Immature natural killer cell (primary cell): ENCODE data around the gene TFIP11. TPM values are rescaled to one million over a fixed set of nuclear protein-coding genes. Genes with fewer than 3 reads are reported as not detected.

ENCODE experiments used
- DNase-seq, 3 donors: peaks; one replicate each; pipeline ENCODE4 v3.0.0; 2022; ENCODE audit warnings: mixed read lengths in 1 of 3
- H3K27ac Mint-ChIP-seq, 6 donors: one replicate each; pipeline ENCODE4 v1.8.0; 2020; ENCODE audit warnings: mixed read lengths in 6 of 6, mild to moderate bottlenecking in 5 of 6, inconsistent platforms in 4 of 6, moderate library complexity in 3 of 6
- H3K27me3 Mint-ChIP-seq, 3 donors: one replicate each; pipeline ENCODE4 v1.8.0; 2020 to 2021; ENCODE audit warnings: low read depth in 3 of 3, mild to moderate bottlenecking in 3 of 3, mixed read lengths in 3 of 3, moderate library complexity in 3 of 3, inconsistent platforms in 1 of 3
- H3K36me3 Mint-ChIP-seq, 3 donors: one replicate each; pipeline ENCODE4 v1.8.0; 2020; ENCODE audit warnings: mixed read lengths in 3 of 3, inconsistent platforms in 2 of 3, mild to moderate bottlenecking in 2 of 3
- H3K4me1 Mint-ChIP-seq, 2 donors: one replicate each; pipeline ENCODE4 v1.8.0; 2020; ENCODE audit warnings: inconsistent platforms in 2 of 2, mild to moderate bottlenecking in 2 of 2, mixed read lengths in 2 of 2, moderate library complexity in 1 of 2
- H3K4me3 Mint-ChIP-seq, 5 donors: one replicate each; pipeline ENCODE4 v1.8.0; 2020; ENCODE audit warnings: mild to moderate bottlenecking in 5 of 5, mixed read lengths in 5 of 5, inconsistent platforms in 3 of 5, moderate library complexity in 3 of 5
- H3K9me3 Mint-ChIP-seq, 6 donors: one replicate each; pipeline ENCODE4 v1.8.0; 2020; ENCODE audit warnings: mild to moderate bottlenecking in 6 of 6, mixed read lengths in 6 of 6, inconsistent platforms in 4 of 6, moderate library complexity in 3 of 6
- polyA plus RNA-seq, 3 donors: library from polyadenylated mRNA; unstranded; fragments of 300-500 nt; fragmentation: Illumina TruSeq; gene quantifications; one replicate each; pipeline ENCODE4 v1.2.3, GENCODE V29; 2021

TFIP11 gene
- polyA plus RNA-seq, 3 donors from 2014 or later = 16.3 to 59.9 (median 18.0) TPM

DNA sequence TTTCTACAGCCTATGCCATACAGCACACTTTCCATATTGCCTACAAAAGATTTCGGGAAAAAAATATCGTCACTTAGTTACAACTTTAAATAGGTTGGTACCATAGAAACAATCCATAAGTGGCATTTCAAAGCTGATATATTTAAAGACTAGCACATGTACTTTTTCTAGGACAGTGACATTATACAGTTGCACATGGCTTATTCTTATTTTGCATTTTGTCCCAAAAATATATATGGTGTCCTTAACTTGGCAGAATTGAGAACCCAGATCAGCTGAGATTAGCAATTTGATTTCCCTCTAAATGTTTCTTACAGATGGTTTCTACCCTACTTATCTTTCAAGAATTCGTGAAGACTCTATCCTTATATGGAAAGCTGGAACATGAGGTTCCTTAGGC is 3.7 kb upstream of the TFIP11 start:
- Mint-ChIP-seq H3K4me3 (peak overlapping the region in 1 of 5 donors; percentile 27), H3K27ac (peak overlapping the region in 3 of 6 donors; percentile 15 to 51 (median 36)), H3K27me3 (peaks cover 0 to 16% (median 4%) of the 10 kb centered on the region in 3 donors), H3K9me3 (no peaks in the 10 kb centered on the region), H3K4me1 (peaks cover 27 to 44% of the 10 kb centered on the region in 2 donors), H3K36me3 (no peaks in the 10 kb centered on the region)
- DNase-seq = no peak

DNA sequence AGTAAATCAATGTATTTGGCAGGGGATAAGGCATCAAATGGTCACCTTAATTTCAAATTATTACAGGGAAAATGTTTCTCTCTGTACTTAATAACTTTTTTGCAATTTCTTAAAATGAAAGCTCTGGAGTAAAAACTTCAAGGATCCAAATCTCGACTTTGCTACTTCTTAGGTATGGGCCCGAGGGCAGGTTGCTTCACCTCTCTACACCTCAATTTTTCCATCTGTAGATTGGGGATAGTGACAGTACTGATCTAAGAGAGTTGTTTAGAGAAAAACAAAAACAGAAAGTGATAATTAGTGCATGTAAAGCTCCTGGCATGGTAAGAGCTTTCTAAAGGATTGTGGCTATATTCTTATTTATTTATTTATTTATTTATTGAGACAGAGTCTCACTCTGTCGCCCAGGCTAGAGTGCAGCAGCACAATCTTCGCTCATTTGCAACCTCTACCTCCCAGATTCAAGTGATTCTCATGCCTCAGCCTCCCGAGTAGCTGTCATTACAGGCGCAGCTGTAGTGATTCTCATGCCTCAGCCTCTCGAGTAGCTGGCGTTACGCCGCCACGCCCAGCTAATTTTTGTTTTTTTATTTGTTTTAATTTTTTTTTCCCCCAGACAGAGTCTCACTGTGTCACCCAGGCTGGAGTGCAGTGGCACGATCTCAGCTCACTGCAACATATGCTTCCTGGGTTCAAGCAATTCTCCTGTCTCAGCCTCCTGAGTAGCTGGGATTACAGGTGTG is 2.3 kb upstream of the TFIP11 start:
- no peaks in the 10 kb centered on the region for H3K9me3 Mint-ChIP-seq
- no peak for DNase-seq
- peak overlapping the region in 3 of 6 donors; percentile 37 to 83 (median 65) for H3K27ac Mint-ChIP-seq
- H3K4me1 Mint-ChIP-seq = peaks cover 38 to 55% of the 10 kb centered on the region in 2 donors
- H3K4me3 Mint-ChIP-seq = peak overlapping the region in 3 of 5 donors; percentile 21 to 55 (median 38)
- peaks cover 0 to 18% (median 4%) of the 10 kb centered on the region in 3 donors for H3K27me3 Mint-ChIP-seq
- peaks cover 4 to 8% (median 6%) of the 10 kb centered on the region in 3 donors for H3K36me3 Mint-ChIP-seq

DNA sequence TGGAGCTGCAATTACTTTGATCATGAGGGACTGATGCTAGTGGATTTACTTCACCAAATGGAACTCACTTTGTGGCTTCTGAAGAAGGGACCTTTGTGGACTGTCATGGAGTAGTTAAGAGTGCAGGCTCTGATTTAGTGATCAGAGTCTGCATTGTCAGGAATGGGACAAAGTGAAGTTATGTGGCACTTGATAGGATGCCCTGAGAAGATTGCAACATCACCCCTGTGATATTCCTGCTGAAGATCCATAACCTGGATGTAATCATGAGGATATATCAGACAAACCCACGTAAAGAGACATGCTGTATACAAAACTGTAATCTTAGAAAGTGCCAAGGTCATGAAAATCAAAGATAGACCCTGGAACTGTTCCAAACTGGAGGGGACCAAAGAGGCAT is 1.6 kb upstream of the TFIP11 start:
- H3K4me1 Mint-ChIP-seq = peaks cover 44 to 61% of the 10 kb centered on the region in 2 donors
- H3K9me3 Mint-ChIP-seq = no peaks in the 10 kb centered on the region
- no peak for DNase-seq
- peak overlapping the region in 4 of 5 donors; percentile 98 to 100 (median 99) for H3K4me3 Mint-ChIP-seq
- H3K27me3 Mint-ChIP-seq = peaks cover 0 to 18% (median 4%) of the 10 kb centered on the region in 3 donors
- peaks cover 10 to 15% (median 11%) of the 10 kb centered on the region in 3 donors for H3K36me3 Mint-ChIP-seq
- peak overlapping the region in 3 of 6 donors; percentile 70 to 99 (median 83) for H3K27ac Mint-ChIP-seq

DNA sequence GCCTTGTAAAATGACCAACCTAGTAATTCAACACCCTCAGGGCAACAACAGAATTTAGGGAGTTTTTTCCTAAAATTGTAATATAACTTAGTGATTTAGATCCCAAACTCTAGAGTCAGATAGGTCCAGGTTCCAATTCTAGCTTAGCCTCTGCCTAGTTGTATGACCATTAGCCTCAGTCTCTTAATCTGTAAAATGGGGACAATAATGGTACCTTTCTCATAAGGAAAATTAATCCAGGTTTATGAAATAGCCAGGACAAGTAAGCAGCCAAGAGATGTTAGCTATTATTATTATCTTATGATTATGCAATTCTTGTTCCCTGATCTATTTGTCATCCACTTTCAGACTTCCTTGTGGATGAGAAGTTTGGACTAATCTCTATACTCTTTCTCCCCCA is 4.1 kb downstream of the TFIP11 start:
- Mint-ChIP-seq H3K27me3 (peaks cover 3 to 15% (median 3%) of the 10 kb centered on the region in 3 donors), H3K36me3 (peaks cover 25 to 46% (median 36%) of the 10 kb centered on the region in 3 donors), H3K4me1 (peaks cover 60 to 61% of the 10 kb centered on the region in 2 donors), H3K27ac (peak overlapping the region in 1 of 6 donors; percentile 6), H3K9me3 (no peaks in the 10 kb centered on the region), H3K4me3 (no peak overlapping the region)
- no peak for DNase-seq

DNA sequence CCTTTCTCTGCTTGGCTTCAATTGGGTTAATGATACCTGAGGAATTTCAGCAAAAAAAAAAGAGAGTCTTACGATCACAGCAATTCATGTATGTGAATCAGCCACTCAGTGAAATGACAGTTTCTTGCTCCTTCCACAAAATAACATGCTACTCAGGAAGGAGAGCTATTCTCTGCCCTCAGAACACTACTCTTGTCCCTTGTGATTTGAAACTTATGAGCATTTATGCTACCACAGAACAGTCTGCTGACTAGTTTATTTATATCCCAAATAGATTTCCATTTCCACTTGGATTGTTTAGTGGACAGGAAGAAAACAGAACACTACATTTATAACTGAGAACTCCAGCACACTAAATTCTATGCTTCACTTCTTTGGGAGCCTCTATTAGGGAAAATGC is 8.5 kb downstream of the TFIP11 start:
- Mint-ChIP-seq H3K27ac (peak overlapping the region; percentile 84 to 93 (median 90)), H3K27me3 (peaks cover 2 to 4% (median 3%) of the 10 kb centered on the region in 3 donors), H3K4me3 (peak overlapping the region; percentile 53 to 83 (median 75)), H3K4me1 (peaks cover 35% of the 10 kb centered on the region in 2 donors), H3K9me3 (no peaks in the 10 kb centered on the region), H3K36me3 (peaks cover 29 to 60% (median 42%) of the 10 kb centered on the region in 3 donors)
- no peak for DNase-seq

GRCh38 chr22:26502688-26503561 is 9.3 kb downstream of the TFIP11 start:
- Mint-ChIP-seq H3K27me3 (peaks cover 2 to 4% (median 3%) of the 10 kb centered on the region in 3 donors), H3K9me3 (no peaks in the 10 kb centered on the region), H3K4me1 (peaks cover 35% of the 10 kb centered on the region in 2 donors), H3K36me3 (peaks cover 29 to 63% (median 39%) of the 10 kb centered on the region in 3 donors), H3K27ac (peak overlapping the region; percentile 84 to 93 (median 90)), H3K4me3 (peak overlapping the region; percentile 53 to 83 (median 75))
- DNase-seq = peak; percentile 84 to 85 (median 84)

GRCh38 chr22:26501996-26502395 is 10.3 kb downstream of the TFIP11 start:
- H3K4me3 Mint-ChIP-seq = no peak overlapping the region
- H3K9me3 Mint-ChIP-seq = no peaks in the 10 kb centered on the region
- H3K4me1 Mint-ChIP-seq = peaks cover 35% of the 10 kb centered on the region in 2 donors
- peaks cover 2 to 7% (median 3%) of the 10 kb centered on the region in 3 donors for H3K27me3 Mint-ChIP-seq
- peaks cover 29 to 67% (median 42%) of the 10 kb centered on the region in 3 donors for H3K36me3 Mint-ChIP-seq
- no peak for DNase-seq
- peak overlapping the region; percentile 78 to 93 (median 90) for H3K27ac Mint-ChIP-seq

DNA sequence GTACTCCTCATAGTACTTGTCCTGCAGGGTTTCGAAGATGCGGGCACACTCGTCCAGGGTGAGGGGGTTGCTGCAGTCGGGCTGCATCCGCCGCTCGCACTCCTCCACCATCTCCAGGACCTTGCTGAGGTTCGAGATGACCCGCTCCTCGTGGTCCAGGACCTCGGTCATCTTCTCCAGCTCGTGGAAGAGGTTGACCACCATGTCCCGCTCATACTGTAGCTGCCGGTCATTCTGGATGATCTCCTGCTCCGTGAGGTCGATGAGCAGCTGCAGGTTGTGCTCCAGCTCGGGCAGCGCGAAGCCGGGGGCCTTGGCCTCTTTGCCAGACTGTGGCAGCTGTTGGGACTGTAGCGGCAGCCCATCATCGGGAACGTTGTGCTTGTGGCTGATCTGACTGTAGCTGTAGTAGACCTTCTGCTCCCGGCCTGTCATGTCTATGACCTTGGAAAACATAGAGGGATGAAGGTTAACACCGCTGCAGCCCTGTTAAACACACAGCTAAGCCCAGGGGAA is 13.0 kb downstream of the TFIP11 start:
- H3K27me3 Mint-ChIP-seq = peaks cover 6 to 7% (median 6%) of the 10 kb centered on the region in 3 donors

DNA sequence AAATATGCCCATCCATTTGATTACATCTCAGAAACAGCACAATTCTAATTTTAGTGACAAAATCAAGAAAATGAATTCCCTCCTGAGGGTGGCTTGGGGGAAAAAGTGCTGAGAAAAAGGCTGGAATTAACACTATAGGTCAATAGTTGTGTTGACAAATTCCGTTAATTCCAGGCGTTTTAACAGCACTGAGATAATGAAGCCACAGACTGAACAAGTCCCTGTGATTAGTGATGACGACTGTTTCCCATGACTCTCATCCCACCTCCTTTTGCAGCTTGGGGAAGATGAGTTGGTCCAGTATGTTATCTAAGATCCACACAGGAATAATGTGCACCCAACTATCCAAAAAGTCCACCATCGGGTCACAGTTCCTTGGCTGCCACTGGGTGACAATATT is 15.8 kb downstream of the TFIP11 start:
- Mint-ChIP-seq H3K27ac (no peak overlapping the region), H3K4me3 (no peak overlapping the region), H3K27me3 (peaks cover 3 to 4% (median 3%) of the 10 kb centered on the region in 3 donors), H3K36me3 (peaks cover 24 to 72% (median 35%) of the 10 kb centered on the region in 3 donors), H3K9me3 (no peaks in the 10 kb centered on the region), H3K4me1 (no peaks in the 10 kb centered on the region)
- no peak for DNase-seq

More for the DNA sequence above, 13.0 kb downstream of the TFIP11 start:
- peak overlapping the region in 1 of 6 donors; percentile 55 for H3K27ac Mint-ChIP-seq
- H3K4me1 Mint-ChIP-seq = peaks cover 25% of the 10 kb centered on the region in 2 donors
- no peak for DNase-seq
- H3K9me3 Mint-ChIP-seq = no peaks in the 10 kb centered on the region
- peaks cover 24 to 65% (median 39%) of the 10 kb centered on the region in 3 donors for H3K36me3 Mint-ChIP-seq
- no peak overlapping the region for H3K4me3 Mint-ChIP-seq

DNA sequence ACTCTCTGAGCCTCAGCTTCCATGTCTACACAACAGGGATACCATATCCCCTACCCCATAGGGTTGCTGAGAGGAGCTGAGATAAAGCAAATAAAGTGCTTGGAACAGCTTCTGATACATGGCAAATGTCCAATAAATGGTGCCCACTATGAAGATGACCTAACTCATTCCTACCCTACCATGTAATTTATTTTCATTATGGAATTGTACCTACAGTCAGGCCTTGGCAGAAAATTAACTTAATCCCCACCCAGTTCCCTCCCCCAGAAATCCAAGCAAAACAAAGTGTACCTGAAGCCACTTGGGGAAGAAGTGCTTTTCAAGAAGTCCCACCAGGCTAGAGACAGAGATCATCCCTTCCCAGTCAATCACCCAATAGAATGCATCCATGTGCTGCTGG is 17.8 kb downstream of the TFIP11 start:
- Mint-ChIP-seq H3K36me3 (peaks cover 23 to 76% (median 32%) of the 10 kb centered on the region in 3 donors), H3K27ac (peak overlapping the region in 4 of 6 donors; percentile 39 to 61 (median 42)), H3K4me1 (no peaks in the 10 kb centered on the region), H3K27me3 (peaks cover 3 to 4% (median 3%) of the 10 kb centered on the region in 3 donors), H3K9me3 (no peaks in the 10 kb centered on the region), H3K4me3 (no peak overlapping the region)
- DNase-seq = no peak

GRCh38 chr22:26492220-26492619 is 20.1 kb downstream of the TFIP11 start:
- Mint-ChIP-seq H3K4me3 (no peak overlapping the region), H3K27me3 (peaks cover 1 to 6% (median 4%) of the 10 kb centered on the region in 3 donors), H3K27ac (peak overlapping the region in 1 of 6 donors; percentile 20), H3K36me3 (peaks cover 28 to 72% (median 39%) of the 10 kb centered on the region in 3 donors), H3K4me1 (peaks cover 0 to 13% of the 10 kb centered on the region in 2 donors), H3K9me3 (no peaks in the 10 kb centered on the region)
- no peak for DNase-seq

- peaks cover 0 to 4% (median 0%) of the 10 kb centered on the region in 3 donors for H3K27me3 Mint-ChIP-seq
- peaks cover 16 to 33% of the 10 kb centered on the region in 2 donors for H3K4me1 Mint-ChIP-seq
- H3K36me3 Mint-ChIP-seq = peaks cover 26 to 57% (median 26%) of the 10 kb centered on the region in 3 donors
- no peaks in the 10 kb centered on the region for H3K9me3 Mint-ChIP-seq
- peak overlapping the region in 1 of 6 donors; percentile 43 for H3K27ac Mint-ChIP-seq
- no peak for DNase-seq
- no peak overlapping the region for H3K4me3 Mint-ChIP-seq
These were observed 22.7 kb downstream of the TFIP11 start for GRCh38 chr22:26489447-26490036.

GRCh38 chr22:26487996-26488395 is 24.3 kb downstream of the TFIP11 start:
- peaks cover 13 to 45% (median 18%) of the 10 kb centered on the region in 3 donors for H3K36me3 Mint-ChIP-seq
- no peaks in the 10 kb centered on the region for H3K9me3 Mint-ChIP-seq
- H3K27me3 Mint-ChIP-seq = peaks cover 6 to 17% (median 10%) of the 10 kb centered on the region in 3 donors
- H3K4me3 Mint-ChIP-seq = no peak overlapping the region
- H3K4me1 Mint-ChIP-seq = peaks cover 29 to 46% of the 10 kb centered on the region in 2 donors
- no peak overlapping the region for H3K27ac Mint-ChIP-seq
- DNase-seq = no peak
